Stomach (tissue), 4 donors: ENCODE results near the gene MYO5A.

Source experiments
- POLR2AphosphoS5 ChIP-seq, 3 donors: sonication (generic); formaldehyde crosslinking; IDR thresholded peaks; one replicate each; pipeline ENCODE4 v1.6.1; 2016; ENCODE audit warnings: antibody characterized with exemption in 3 of 3
- TF ChIP-seq, protein P1 (sequence below), 7 experiments: fragments of 450-650 bp in 4 of 7; fragments of 200-600 bp in 3 of 7; sonication (generic) in 3 of 7; IDR thresholded peaks; one replicate each; pipeline ENCODE4 v1.5.1; 2016 to 2019; ENCODE audit warnings: antibody characterized with exemption in 7 of 7, control low read depth in 2 of 7, mild to moderate bottlenecking in 1 of 7

DNA sequence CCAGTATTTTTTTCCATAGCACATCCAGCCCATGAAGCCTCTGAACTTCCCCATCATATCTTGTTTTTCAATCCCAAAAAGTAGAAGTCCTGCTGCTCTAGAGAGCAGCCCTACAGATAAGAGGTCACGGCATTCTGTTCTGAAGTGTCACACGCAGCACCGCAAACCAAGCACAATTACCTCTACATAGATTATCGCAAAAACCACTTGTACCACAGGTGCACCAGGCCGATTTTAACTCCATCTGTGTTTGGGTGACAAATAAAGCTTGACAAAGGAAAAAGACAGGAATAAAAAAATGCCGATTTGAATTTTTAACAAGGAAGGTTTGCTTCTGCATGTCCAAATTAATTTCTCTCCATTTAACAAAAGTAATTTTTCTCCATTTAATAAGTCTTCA is 113.7 kb downstream of the MYO5A start:
- TF ChIP-seq POLR2AphosphoS5 (IDR thresholded peaks at IDR 0.05), result no peak
- TF ChIP-seq, protein P1, sequence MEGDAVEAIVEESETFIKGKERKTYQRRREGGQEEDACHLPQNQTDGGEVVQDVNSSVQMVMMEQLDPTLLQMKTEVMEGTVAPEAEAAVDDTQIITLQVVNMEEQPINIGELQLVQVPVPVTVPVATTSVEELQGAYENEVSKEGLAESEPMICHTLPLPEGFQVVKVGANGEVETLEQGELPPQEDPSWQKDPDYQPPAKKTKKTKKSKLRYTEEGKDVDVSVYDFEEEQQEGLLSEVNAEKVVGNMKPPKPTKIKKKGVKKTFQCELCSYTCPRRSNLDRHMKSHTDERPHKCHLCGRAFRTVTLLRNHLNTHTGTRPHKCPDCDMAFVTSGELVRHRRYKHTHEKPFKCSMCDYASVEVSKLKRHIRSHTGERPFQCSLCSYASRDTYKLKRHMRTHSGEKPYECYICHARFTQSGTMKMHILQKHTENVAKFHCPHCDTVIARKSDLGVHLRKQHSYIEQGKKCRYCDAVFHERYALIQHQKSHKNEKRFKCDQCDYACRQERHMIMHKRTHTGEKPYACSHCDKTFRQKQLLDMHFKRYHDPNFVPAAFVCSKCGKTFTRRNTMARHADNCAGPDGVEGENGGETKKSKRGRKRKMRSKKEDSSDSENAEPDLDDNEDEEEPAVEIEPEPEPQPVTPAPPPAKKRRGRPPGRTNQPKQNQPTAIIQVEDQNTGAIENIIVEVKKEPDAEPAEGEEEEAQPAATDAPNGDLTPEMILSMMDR (IDR thresholded peaks at IDR 0.05), result no peak
